ENCODE results near the gene GRAMD1B.
"Not testable (repeated sequence)": the region's sequence is repeated elsewhere in the genome, so short reads cannot be mapped to it uniquely, and the experiment has no call there.

Gene GRAMD1B

GRCh38 chr11:123518496-123519054 lies 88.5 kb downstream of the GRAMD1B start:
- Histone ChIP-seq H3K9ac (ENCODE audit: low read length) (no peak overlapping the region), H2BK5ac (ENCODE audit: low read length) (no peak overlapping the region), H4K8ac (ENCODE audit: low read depth, low read length) (no peak overlapping the region), H2AK5ac (ENCODE audit: low read length) (no peak overlapping the region), H3K4me1 (ENCODE audit: control insufficient read depth, low read depth, low read length) (peaks cover 4% of the 10 kb centered on the region), H3K4me2 (ENCODE audit: low read length) (no peak overlapping the region), H3K4ac (ENCODE audit: low read depth, low read length) (no peak overlapping the region), H3K23ac (ENCODE audit: low read length) (no peak overlapping the region), H3K4me3 (ENCODE audit: low read length) (no peak overlapping the region), H3K79me1 (ENCODE audit: low read length) (peaks cover 2% of the 10 kb centered on the region), H3K18ac (ENCODE audit: low read length) (no peak overlapping the region), H3K79me2 (ENCODE audit: control insufficient read depth, insufficient read depth, low read length) (no peaks in the 10 kb centered on the region), H3K56ac (ENCODE audit: low read length) (peak overlapping the region; percentile 38), H4K5ac (ENCODE audit: low read length) (no peak overlapping the region), H2BK120ac (ENCODE audit: low read depth, low read length) (no peak overlapping the region), H3K27me3 (ENCODE audit: insufficient read depth, low read length, poor library complexity) (no peaks in the 10 kb centered on the region), H2BK15ac (replicated peaks; ENCODE audit: low read depth) (no peak overlapping the region), H3K36me3 (ENCODE audit: control insufficient read depth, insufficient read depth, low read length) (no peaks in the 10 kb centered on the region), H3K27ac (ENCODE audit: low read depth, low read length) (no peak overlapping the region)
- no peak for DNase-seq
- no CpG with 5 or more reads among the region's 9 CpGs for WGBS (ENCODE audit: extremely low coverage, insufficient coverage, low lambda C conversion rate)

- Histone ChIP-seq H3K4me2 (ENCODE audit: low read length) (no peak overlapping the region), H3K4me3 (ENCODE audit: low read length) (no peak overlapping the region), H4K5ac (ENCODE audit: low read length) (no peak overlapping the region), H2AK5ac (ENCODE audit: low read length) (no peak overlapping the region), H3K27ac (ENCODE audit: low read depth, low read length) (no peak overlapping the region), H3K27me3 (ENCODE audit: insufficient read depth, low read length, poor library complexity) (no peaks in the 10 kb centered on the region), H2BK120ac (ENCODE audit: low read depth, low read length) (no peak overlapping the region), H3K79me1 (ENCODE audit: low read length) (peaks cover 2% of the 10 kb centered on the region), H3K9ac (ENCODE audit: low read length) (no peak overlapping the region), H3K23ac (ENCODE audit: low read length) (no peak overlapping the region), H3K4ac (ENCODE audit: low read depth, low read length) (no peak overlapping the region), H3K4me1 (ENCODE audit: control insufficient read depth, low read depth, low read length) (peaks cover 4% of the 10 kb centered on the region), H3K36me3 (ENCODE audit: control insufficient read depth, insufficient read depth, low read length) (no peaks in the 10 kb centered on the region), H2BK15ac (replicated peaks; ENCODE audit: low read depth) (no peak overlapping the region), H3K56ac (ENCODE audit: low read length) (peak overlapping the region; percentile 44), H2BK5ac (ENCODE audit: low read length) (no peak overlapping the region), H3K18ac (ENCODE audit: low read length) (no peak overlapping the region), H3K79me2 (ENCODE audit: control insufficient read depth, insufficient read depth, low read length) (no peaks in the 10 kb centered on the region), H4K8ac (ENCODE audit: low read depth, low read length) (no peak overlapping the region)
- no CpG with 5 or more reads among the region's 11 CpGs for WGBS (ENCODE audit: extremely low coverage, insufficient coverage, low lambda C conversion rate)
- DNase-seq = peak; percentile 44
These were observed 89.2 kb downstream of the GRAMD1B start for GRCh38 chr11:123519055-123519796.

- H3K27ac ChIP-seq (ENCODE audit: low read depth, low read length) = no peak overlapping the region
- H2BK5ac ChIP-seq (ENCODE audit: low read length) = no peak overlapping the region
- no peak overlapping the region for H3K56ac ChIP-seq (ENCODE audit: low read length)
- no peaks in the 10 kb centered on the region for H3K79me1 ChIP-seq (ENCODE audit: low read length)
- no peak overlapping the region for H3K4me3 ChIP-seq (ENCODE audit: low read length)
- H3K23ac ChIP-seq (ENCODE audit: low read length) = no peak overlapping the region
- no peaks in the 10 kb centered on the region for H3K27me3 ChIP-seq (ENCODE audit: insufficient read depth, low read length, poor library complexity)
- H2BK120ac ChIP-seq (ENCODE audit: low read depth, low read length) = no peak overlapping the region
- H3K9ac ChIP-seq (ENCODE audit: low read length) = no peak overlapping the region
- no peak overlapping the region for H3K4ac ChIP-seq (ENCODE audit: low read depth, low read length)
- no peak overlapping the region for H3K4me2 ChIP-seq (ENCODE audit: low read length)
- peaks cover 4% of the 10 kb centered on the region for H3K4me1 ChIP-seq (ENCODE audit: control insufficient read depth, low read depth, low read length)
- no peak for DNase-seq
- H3K36me3 ChIP-seq (ENCODE audit: control insufficient read depth, insufficient read depth, low read length) = no peaks in the 10 kb centered on the region
- no peaks in the 10 kb centered on the region for H3K79me2 ChIP-seq (ENCODE audit: control insufficient read depth, insufficient read depth, low read length)
- H3K18ac ChIP-seq (ENCODE audit: low read length) = no peak overlapping the region
- H2BK15ac ChIP-seq (replicated peaks; ENCODE audit: low read depth) = no peak overlapping the region
- H4K8ac ChIP-seq (ENCODE audit: low read depth, low read length) = no peak overlapping the region
- no CpG with 5 or more reads among the region's 7 CpGs for WGBS (ENCODE audit: extremely low coverage, insufficient coverage, low lambda C conversion rate)
- H2AK5ac ChIP-seq (ENCODE audit: low read length) = no peak overlapping the region
- no peak overlapping the region for H4K5ac ChIP-seq (ENCODE audit: low read length)
These were observed 89.7 kb downstream of the GRAMD1B start for GRCh38 chr11:123519797-123520193.

- not testable (repeated sequence) for H3K79me1 ChIP-seq (ENCODE audit: low read length); H2BK15ac ChIP-seq (replicated peaks; ENCODE audit: low read depth); H3K79me2 ChIP-seq (ENCODE audit: control insufficient read depth, insufficient read depth, low read length); H3K23ac ChIP-seq (ENCODE audit: low read length); H4K8ac ChIP-seq (ENCODE audit: low read depth, low read length); H3K18ac ChIP-seq (ENCODE audit: low read length); H3K36me3 ChIP-seq (ENCODE audit: control insufficient read depth, insufficient read depth, low read length); H3K4me1 ChIP-seq (ENCODE audit: control insufficient read depth, low read depth, low read length); H3K27me3 ChIP-seq (ENCODE audit: insufficient read depth, low read length, poor library complexity); H3K9ac ChIP-seq (ENCODE audit: low read length); H4K5ac ChIP-seq (ENCODE audit: low read length); DNase-seq; H3K27ac ChIP-seq (ENCODE audit: low read depth, low read length); H3K56ac ChIP-seq (ENCODE audit: low read length); H2BK120ac ChIP-seq (ENCODE audit: low read depth, low read length); H3K4ac ChIP-seq (ENCODE audit: low read depth, low read length); H3K4me3 ChIP-seq (ENCODE audit: low read length); H2BK5ac ChIP-seq (ENCODE audit: low read length); H3K4me2 ChIP-seq (ENCODE audit: low read length); H2AK5ac ChIP-seq (ENCODE audit: low read length)
- WGBS (ENCODE audit: extremely low coverage, insufficient coverage, low lambda C conversion rate) = no CpG with 5 or more reads among the region's 6 CpGs
These were observed 90.4 kb downstream of the GRAMD1B start for GRCh38 chr11:123520476-123520875.

GRCh38 chr11:123521001-123521400 lies 90.9 kb downstream of the GRAMD1B start:
- Histone ChIP-seq H3K79me2 (ENCODE audit: control insufficient read depth, insufficient read depth, low read length) (no peaks in the 10 kb centered on the region), H3K27me3 (ENCODE audit: insufficient read depth, low read length, poor library complexity) (no peaks in the 10 kb centered on the region), H3K36me3 (ENCODE audit: control insufficient read depth, insufficient read depth, low read length) (no peaks in the 10 kb centered on the region), H2BK5ac (ENCODE audit: low read length) (no peak overlapping the region), H3K56ac (ENCODE audit: low read length) (no peak overlapping the region), H3K4me1 (ENCODE audit: control insufficient read depth, low read depth, low read length) (peaks cover 10% of the 10 kb centered on the region), H3K18ac (ENCODE audit: low read length) (no peak overlapping the region), H3K79me1 (ENCODE audit: low read length) (no peaks in the 10 kb centered on the region), H2BK15ac (replicated peaks; ENCODE audit: low read depth) (no peak overlapping the region), H3K27ac (ENCODE audit: low read depth, low read length) (no peak overlapping the region), H3K23ac (ENCODE audit: low read length) (no peak overlapping the region), H2AK5ac (ENCODE audit: low read length) (no peak overlapping the region), H3K4ac (ENCODE audit: low read depth, low read length) (no peak overlapping the region), H3K4me2 (ENCODE audit: low read length) (no peak overlapping the region), H3K4me3 (ENCODE audit: low read length) (no peak overlapping the region), H2BK120ac (ENCODE audit: low read depth, low read length) (no peak overlapping the region), H4K8ac (ENCODE audit: low read depth, low read length) (no peak overlapping the region), H3K9ac (ENCODE audit: low read length) (no peak overlapping the region), H4K5ac (ENCODE audit: low read length) (no peak overlapping the region)
- no peak for DNase-seq
- whole genome bisulfite sequencing (ENCODE audit: extremely low coverage, insufficient coverage, low lambda C conversion rate) = no CpG with 5 or more reads among the region's 3 CpGs

- peaks cover 10% of the 10 kb centered on the region for H3K4me1 ChIP-seq (ENCODE audit: control insufficient read depth, low read depth, low read length)
- H3K18ac ChIP-seq (ENCODE audit: low read length) = no peak overlapping the region
- H3K56ac ChIP-seq (ENCODE audit: low read length) = no peak overlapping the region
- no CpG with 5 or more reads among the region's 3 CpGs for WGBS (ENCODE audit: extremely low coverage, insufficient coverage, low lambda C conversion rate)
- H3K4me2 ChIP-seq (ENCODE audit: low read length) = no peak overlapping the region
- H3K9ac ChIP-seq (ENCODE audit: low read length) = no peak overlapping the region
- H3K27ac ChIP-seq (ENCODE audit: low read depth, low read length) = no peak overlapping the region
- no peak overlapping the region for H2BK5ac ChIP-seq (ENCODE audit: low read length)
- H3K27me3 ChIP-seq (ENCODE audit: insufficient read depth, low read length, poor library complexity) = no peaks in the 10 kb centered on the region
- H3K36me3 ChIP-seq (ENCODE audit: control insufficient read depth, insufficient read depth, low read length) = no peaks in the 10 kb centered on the region
- no peak for DNase-seq
- no peak overlapping the region for H2BK15ac ChIP-seq (replicated peaks; ENCODE audit: low read depth)
- no peaks in the 10 kb centered on the region for H3K79me1 ChIP-seq (ENCODE audit: low read length)
- no peak overlapping the region for H3K4me3 ChIP-seq (ENCODE audit: low read length)
- no peak overlapping the region for H4K8ac ChIP-seq (ENCODE audit: low read depth, low read length)
- H3K23ac ChIP-seq (ENCODE audit: low read length) = no peak overlapping the region
- no peak overlapping the region for H4K5ac ChIP-seq (ENCODE audit: low read length)
- no peak overlapping the region for H3K4ac ChIP-seq (ENCODE audit: low read depth, low read length)
- no peak overlapping the region for H2BK120ac ChIP-seq (ENCODE audit: low read depth, low read length)
- H2AK5ac ChIP-seq (ENCODE audit: low read length) = no peak overlapping the region
- no peaks in the 10 kb centered on the region for H3K79me2 ChIP-seq (ENCODE audit: control insufficient read depth, insufficient read depth, low read length)
These were observed 91.9 kb downstream of the GRAMD1B start for GRCh38 chr11:123521930-123522329.

All from mesendoderm (in vitro differentiated cells).